ENCODE data around the gene AKAP11. TPM values are rescaled to one million over a fixed set of nuclear protein-coding genes. Genes with fewer than 3 reads are reported as not detected.

Gene AKAP11
- total and polyA plus RNA-seq, 2 of the 8 experiments (the other 6 are each of a cell fraction or from before 2014, with no cell fraction given) = 4.5 to 21.9 TPM

GRCh38 chr13:42272115-42272803, at the start of gene AKAP11 (continued):
- TF ChIP-seq NANOG (IDR thresholded peaks at IDR 0.05; ENCODE audit: insufficient read depth, low read depth, low read length, poor library complexity, severe bottlenecking) (no peak), ASH2L (IDR thresholded peaks at IDR 0.05; ENCODE audit: low read length) (no peak), TAF1 (IDR thresholded peaks at IDR 0.05; ENCODE audit: low read depth, low read length) (no peak; the same call in 1 of the 2 replicates), CTBP2 (IDR thresholded peaks at IDR 0.05; ENCODE audit: borderline replicate concordance, insufficient read depth, insufficient read length, low read length) (no peak), POU5F1 (IDR thresholded peaks at IDR 0.05; ENCODE audit: low read depth, low read length) (no peak), MAFK (IDR thresholded peaks at IDR 0.05; ENCODE audit: low read depth, low read length) (no peak), HDAC6 (IDR thresholded peaks at IDR 0.05; ENCODE audit: low read depth, low read length) (no peak), YY1 (IDR thresholded peaks at IDR 0.05; ENCODE audit: low read depth, low read length) (no peak), SRF (IDR thresholded peaks at IDR 0.05; ENCODE audit: low read depth, low read length) (no peak), CTCF (IDR thresholded peaks at IDR 0.05; ENCODE audit: control extremely low read depth in 1 of 3, insufficient read depth in 1 of 3, low read depth in 1 of 3, low read length in 3 of 3) (no peak), CEBPB (IDR thresholded peaks at IDR 0.05; ENCODE audit: low read depth, low read length) (no peak), SIN3A (conservative IDR thresholded peaks at IDR 0.05 in 1 of 2, IDR thresholded peaks at IDR 0.05 in 1 of 2; ENCODE audit: low read depth in 1 of 2, low read length in 2 of 2) (0 out of 4 replicates have a peak, but pooled peaks have one; percentile 46 to 55), ATF2 (IDR thresholded peaks at IDR 0.05; ENCODE audit: low read length) (no peak), GTF2F1 (IDR thresholded peaks at IDR 0.05; ENCODE audit: borderline replicate concordance, low read depth, low read length) (no peak), RFX5 (IDR thresholded peaks at IDR 0.05; ENCODE audit: borderline replicate concordance, low read depth, low read length) (no peak), SUZ12 (IDR thresholded peaks at IDR 0.05; ENCODE audit: low read length) (no peak), TAF7 (optimal IDR thresholded peaks at IDR 0.05; ENCODE audit: borderline replicate concordance, low read depth, low read length) (no peak), KDM1A (IDR thresholded peaks at IDR 0.05; ENCODE audit: borderline replicate concordance, low read length) (0 out of 2 replicates have a peak, but pooled peaks have one; percentile 16)
- TF ChIP-seq, protein P1, sequence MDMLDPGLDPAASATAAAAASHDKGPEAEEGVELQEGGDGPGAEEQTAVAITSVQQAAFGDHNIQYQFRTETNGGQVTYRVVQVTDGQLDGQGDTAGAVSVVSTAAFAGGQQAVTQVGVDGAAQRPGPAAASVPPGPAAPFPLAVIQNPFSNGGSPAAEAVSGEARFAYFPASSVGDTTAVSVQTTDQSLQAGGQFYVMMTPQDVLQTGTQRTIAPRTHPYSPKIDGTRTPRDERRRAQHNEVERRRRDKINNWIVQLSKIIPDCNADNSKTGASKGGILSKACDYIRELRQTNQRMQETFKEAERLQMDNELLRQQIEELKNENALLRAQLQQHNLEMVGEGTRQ (IDR thresholded peaks at IDR 0.05; ENCODE audit: low read length) = no peak
